K562 (cell line): ENCODE data around the gene CLCN1. TPM values are rescaled to one million over a fixed set of nuclear protein-coding genes. Genes with fewer than 3 reads are reported as not detected.
A peak's percentile ranks its signal among the peaks of the same experiment; 100 is the strongest.

Experiments
- ATAC-seq: fragments of 200-7000 bp; cut with Tn5 transposase; 3 replicates; pipeline ENCODE4 v1.9.1; 2020; ENCODE audit warnings: moderate library complexity
- BruUV-seq: library from RNA; stranded (reverse); fragments of 400-500 nt; replicated peaks from 2 replicates; lab custom pipeline; 2021; lab: Mats Ljungman, UMichigan
- CTCF ChIA-PET: fragments of 300-600 bp; formaldehyde crosslinking; extraction: SDS; loops from one replicate; lab custom pipeline; 2021; ENCODE audit warnings: low intra/inter-chr PET ratio; lab: Yijun Ruan, JAX
- POLR2A ChIA-PET: fragments of 300-600, 350-650 bp; sonication (Branson Sonifier 250); formaldehyde crosslinking; extraction: SDS; loops from one replicate; lab custom pipeline; 2021; ENCODE audit warnings: antibody characterized with exemption, inconsistent platforms; lab: Yijun Ruan, JAX
- DNase-seq, 4 experiments: peaks; one replicate each; pipeline versions ENCODE4 v3.0.0 to v3.0.0-alpha.2; 2011 to 2018; ENCODE audit warnings: low spot score in 3 of 4, mixed read lengths in 3 of 4; ENCODE audit errors: extremely low read depth in 1 of 4
- FAIRE-seq: peaks from 2 replicates; lab custom pipeline; 2011; peaks lifted over from hg19 to GRCh38; lab: Jason Lieb, UNC
- H2AFZ ChIP-seq: 2 replicates; pipeline ENCODE4 v1.6.0; 2011; ENCODE audit warnings: low read depth, low read length, control low read depth, inconsistent platforms
- H3K27ac ChIP-seq: fragments of 200-600 bp; 3 replicates; pipeline ENCODE4 v1.8.0; 2011; ENCODE audit warnings: low read depth, mild to moderate bottlenecking, control low read depth, inconsistent platforms, low read length, moderate library complexity, mixed read lengths; ENCODE audit errors: extremely low read depth
- H3K27me3 ChIP-seq, 2 experiments: fragments of 300-600 bp in 1 of 2; 2 replicates in 1 of 2; 3 replicates in 1 of 2; pipeline versions ENCODE4 v1.6.0 to v1.8.0; 2011; ENCODE audit warnings: inconsistent platforms in 2 of 2, low read length in 2 of 2, mild to moderate bottlenecking in 1 of 2, mixed read lengths in 1 of 2, moderate library complexity in 1 of 2; ENCODE audit not compliant: control insufficient read depth in 2 of 2, insufficient read depth in 2 of 2
- H3K36me3 ChIP-seq: fragments of 300-600 bp; 3 replicates; pipeline ENCODE4 v1.8.0; 2011; ENCODE audit warnings: mild to moderate bottlenecking, low read length, inconsistent platforms; ENCODE audit not compliant: control insufficient read depth, insufficient read depth
- H3K4me1 ChIP-seq, 2 experiments: fragments of 200-600 bp in 1 of 2; replicated peaks in 1 of 2; 2 replicates in 1 of 2; 3 replicates in 1 of 2; pipeline versions ENCODE4 v1.5.1 to v1.8.0; 2011; ENCODE audit warnings: inconsistent platforms in 2 of 2, low read length in 2 of 2, mild to moderate bottlenecking in 1 of 2, mixed read lengths in 1 of 2, moderate library complexity in 1 of 2; ENCODE audit not compliant: control insufficient read depth in 2 of 2, insufficient read depth in 2 of 2
- H3K4me2 ChIP-seq: 2 replicates; pipeline ENCODE4 v1.6.1; 2011; ENCODE audit warnings: low read length, control low read depth, inconsistent platforms, mixed read lengths; ENCODE audit not compliant: insufficient read depth
- H3K4me3 ChIP-seq: fragments of 200-600 bp; sonication (generic), shearing (Covaris generic); 2 replicates; pipeline ENCODE4 v1.5.1; 2016; ENCODE audit warnings: control low read depth, inconsistent platforms
- H3K79me2 ChIP-seq: fragments of 200-600 bp; 3 replicates; pipeline ENCODE4 v1.8.0; 2011; ENCODE audit warnings: low read length, inconsistent platforms; ENCODE audit not compliant: control insufficient read depth, insufficient read depth
- H3K9ac ChIP-seq, 2 experiments: 2 replicates each; pipeline versions ENCODE4 v1.6.0 to v1.6.1; 2011; ENCODE audit warnings: low read depth in 2 of 2, low read length in 2 of 2, control low read depth in 1 of 2, inconsistent platforms in 1 of 2, mild to moderate bottlenecking in 1 of 2, mixed read lengths in 1 of 2; ENCODE audit not compliant: insufficient read depth in 1 of 2
- H3K9me1 ChIP-seq: one replicate; pipeline ENCODE4 v1.6.0; 2011; ENCODE audit warnings: inconsistent platforms, mild to moderate bottlenecking, low read length, moderate library complexity; ENCODE audit not compliant: control insufficient read depth, insufficient read depth
- H3K9me3 ChIP-seq: replicated peaks from 2 replicates; pipeline ENCODE4 v1.5.1; 2011; ENCODE audit warnings: low read depth, low read length, inconsistent platforms; ENCODE audit not compliant: control insufficient read depth, insufficient read depth
- H4K20me1 ChIP-seq: replicated peaks from 2 replicates; pipeline ENCODE4 v1.6.1; 2011; ENCODE audit warnings: low read length, inconsistent platforms, mixed read lengths; ENCODE audit not compliant: control insufficient read depth, insufficient read depth
- CBFA2T2 ChIP-seq: fragments of 450-650 bp; conservative IDR thresholded peaks from 2 replicates; pipeline ENCODE4 v1.6.1; 2017; ENCODE audit warnings: mild to moderate bottlenecking
- CTBP1 ChIP-seq: fragments of 450-650 bp; IDR thresholded peaks from 2 replicates; pipeline ENCODE4 v1.6.1; 2016; ENCODE audit warnings: borderline replicate concordance
- FOSL1 ChIP-seq: fragments of 200-800 bp; sonication (Bioruptor generic); conservative IDR thresholded peaks from 2 replicates; pipeline ENCODE4 v1.6.1; 2016; ENCODE audit warnings: missing genetic modification characterization, missing compliant biosample characterization
- JUND ChIP-seq, 2 experiments: IDR thresholded peaks; 2 replicates in 1 of 2; 3 replicates in 1 of 2; pipeline ENCODE4 v1.6.1; 2011; ENCODE audit warnings: borderline replicate concordance in 2 of 2, low read depth in 2 of 2, low read length in 2 of 2, improper control_type of control experiment in 1 of 2, missing biosample characterization in 1 of 2, missing genetic modification characterization in 1 of 2, missing genetic modification reagents in 1 of 2
- MTA1 ChIP-seq: fragments of 450-650 bp; IDR thresholded peaks from 2 replicates; pipeline ENCODE4 v1.6.1; 2017; ENCODE audit warnings: borderline replicate concordance
- NBN ChIP-seq: fragments of 450-650 bp; IDR thresholded peaks from 2 replicates; pipeline ENCODE4 v1.6.1; 2016; ENCODE audit warnings: low read depth, mild to moderate bottlenecking
- RAD51 ChIP-seq: fragments of 450-650 bp; IDR thresholded peaks from 2 replicates; pipeline ENCODE4 v1.7.1; 2016; ENCODE audit warnings: low read depth, mild to moderate bottlenecking, borderline replicate concordance
- SMARCE1 ChIP-seq: fragments of 450-650 bp; IDR thresholded peaks from 2 replicates; pipeline ENCODE4 v1.7.1; 2016; ENCODE audit warnings: mild to moderate bottlenecking
- USF1 ChIP-seq: sonication (generic); formaldehyde crosslinking; IDR thresholded peaks from 2 replicates; pipeline ENCODE4 v1.9.0; 2022; ENCODE audit warnings: mild to moderate bottlenecking, missing genetic modification reagents
- USF2 ChIP-seq: sonication (generic); formaldehyde crosslinking; IDR thresholded peaks from 2 replicates; pipeline ENCODE4 v1.5.0; 2020; ENCODE audit warnings: missing genetic modification reagents
- XRCC5 ChIP-seq: fragments of 200-400 bp; formaldehyde crosslinking; IDR thresholded peaks from 2 replicates; pipeline ENCODE4 v1.6.1; 2017; ENCODE audit warnings: low read depth, mild to moderate bottlenecking, low read length
- YBX1 ChIP-seq: fragments of 450-650 bp; IDR thresholded peaks from 2 replicates; pipeline ENCODE4 v1.7.1; 2016; ENCODE audit warnings: mild to moderate bottlenecking
- ZNF589 ChIP-seq: fragments of 200-800 bp; sonication (Bioruptor generic); IDR thresholded peaks from 2 replicates; pipeline ENCODE4 v1.6.1; 2016; ENCODE audit warnings: low read depth, missing genetic modification characterization, missing compliant biosample characterization
- WGBS: fragments of 100-300 bp; shearing (Covaris generic); methylation state at CpG from one replicate; pipeline ENCODE4 v1.1.6; 2016; ENCODE audit warnings: low coverage, mixed read lengths; ENCODE audit not compliant: insufficient coverage; ENCODE audit errors: missing lambda C conversion rate; 5-methylcytosine and 5-hydroxymethylcytosine counted together
- in situ Hi-C: fragments of 300-500 bp; cut with MboI; formaldehyde crosslinking; loops from 4 replicates; pipeline ENCODE4 v1.15.0; 2018; ENCODE audit warnings: inconsistent platforms, mixed read lengths
- intact Hi-C: fragments of 100-400 bp; cut with micrococcal nuclease; formaldehyde crosslinking; loops from 2 replicates; pipeline ENCODE4 v1.14.2; 2022
- polyA plus RNA-seq, 8 experiments: library from polyadenylated mRNA; depleted of rRNA in 4 of 8; stranded (reverse) in 5 of 8; unstranded in 3 of 8; fragments of >200 nt; fragmentation: Nextera tagmentation in 2 of 8; fragmentation: Illumina TruSeq in 1 of 8; extraction: Ambion mirVana in 2 of 8; extraction: Trizol in 1 of 8; gene quantifications; 2 replicates each; pipeline versions ENCODE4 v1.2.1 to v1.2.3, GENCODE V29; 2011 to 2014; ENCODE audit warnings: inconsistent platforms in 1 of 8, missing spikeins in 1 of 8
- total RNA-seq, 7 experiments: library from RNA; depleted of rRNA in 6 of 7; stranded (reverse); fragments of >200 nt in 6 of 7; fragmentation: Illumina TruSeq in 2 of 7; extraction: Trizol in 2 of 7; gene quantifications; 2 replicates each; pipeline versions ENCODE4 v1.2.1 to v1.2.3, GENCODE V29; 2011 to 2021; ENCODE audit warnings: low replicate concordance in 1 of 7
- TF ChIP-seq, protein P1 (sequence below): fragments of 450-650 bp; formaldehyde crosslinking; IDR thresholded peaks from 2 replicates; pipeline ENCODE4 v1.4.0; 2020; ENCODE audit warnings: mild to moderate bottlenecking, mixed read lengths
- TF ChIP-seq, protein P2 (sequence below), 2 experiments: fragments of 450-650 bp in 1 of 2; sonication (generic) in 1 of 2; formaldehyde crosslinking in 1 of 2; IDR thresholded peaks in 1 of 2; conservative IDR thresholded peaks in 1 of 2; 2 replicates each; pipeline versions ENCODE4 v1.6.1 to v1.8.1; 2016 to 2023; ENCODE audit warnings: mild to moderate bottlenecking in 2 of 2, moderate library complexity in 2 of 2, inconsistent platforms in 1 of 2, missing genetic modification reagents in 1 of 2

CLCN1 gene
- total and polyA plus RNA-seq, 9 of the 15 experiments (the other 6 are each of a cell fraction or from before 2014, with no cell fraction given) = 0.01 to 0.11 (median 0.04) TPM; not detected in 4

GRCh38 chr7:143351060-143351459 lies 35.1 kb downstream of the CLCN1 start:
- no peak for FAIRE-seq

More at GRCh38 chr7:143351060-143351459, 35.1 kb downstream of the CLCN1 start:
- H3K4me3 ChIP-seq = no peak overlapping the region
- peaks cover 59 to 78% of the 10 kb centered on the region in 2 experiments for H3K27me3 ChIP-seq
- no peak overlapping the region for H3K4me2 ChIP-seq
- ATAC-seq (no peak), DNase-seq (peak in 2 of 4 experiments; percentile 45 to 47)
- no peaks in the 10 kb centered on the region for H4K20me1 ChIP-seq
- no peak overlapping the region for H2AFZ ChIP-seq
- no peaks in the 10 kb centered on the region for H3K79me2 ChIP-seq
- no peaks in the 10 kb centered on the region for H3K9me3 ChIP-seq
- intact Hi-C loops (no loop called here), in situ Hi-C loops (no loop called here)
- no peak overlapping the region for H3K27ac ChIP-seq
- H3K9ac ChIP-seq = no peak overlapping the region
- H3K4me1 ChIP-seq = peaks cover 0 to 3% of the 10 kb centered on the region in 2 experiments; a peak in 2 of 5 replicates
- no TSS peak for BruUV-seq
- POLR2A ChIA-PET = interaction anchor here (0.6 to 1.0 kb wide), 3 partner anchors 39 to 66 kb away, joined by 3 read pairs; no protein-coding TSS in a partner anchor
- no peaks in the 10 kb centered on the region for H3K9me1 ChIP-seq
- CTCF ChIA-PET = no interaction called here
- H3K36me3 ChIP-seq = no peaks in the 10 kb centered on the region
- TF ChIP-seq, protein P1, sequence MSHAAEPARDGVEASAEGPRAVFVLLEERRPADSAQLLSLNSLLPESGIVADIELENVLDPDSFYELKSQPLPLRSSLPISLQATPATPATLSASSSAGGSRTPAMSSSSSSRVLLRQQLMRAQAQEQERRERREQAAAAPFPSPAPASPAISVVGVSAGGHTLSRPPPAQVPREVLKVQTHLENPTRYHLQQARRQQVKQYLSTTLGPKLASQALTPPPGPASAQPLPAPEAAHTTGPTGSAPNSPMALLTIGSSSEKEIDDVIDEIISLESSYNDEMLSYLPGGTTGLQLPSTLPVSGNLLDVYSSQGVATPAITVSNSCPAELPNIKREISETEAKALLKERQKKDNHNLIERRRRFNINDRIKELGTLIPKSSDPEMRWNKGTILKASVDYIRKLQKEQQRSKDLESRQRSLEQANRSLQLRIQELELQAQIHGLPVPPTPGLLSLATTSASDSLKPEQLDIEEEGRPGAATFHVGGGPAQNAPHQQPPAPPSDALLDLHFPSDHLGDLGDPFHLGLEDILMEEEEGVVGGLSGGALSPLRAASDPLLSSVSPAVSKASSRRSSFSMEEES (CRISPR knock-in tag) = peak; percentile 30; the same call in 1 of the 2 replicates
- TF ChIP-seq NBN (no peak), CTBP1 (0 out of 2 replicates have a peak, but pooled peaks have one; percentile 15), USF2 (CRISPR knock-in tag) (peak; percentile 80), FOSL1 (peak; percentile 68), ZNF589 (CRISPR knock-in tag) (no peak), MTA1 (no peak), YBX1 (no peak), CBFA2T2 (0 out of 2 replicates have a peak, but pooled peaks have one; percentile 28), SMARCE1 (0 out of 2 replicates have a peak, but pooled peaks have one; percentile 23), JUND (IDR thresholded peaks at IDR 0.05; ENCODE audit: borderline replicate concordance, low read depth, low read length) (peak; percentile 54; the same call in 1 of the 2 replicates), JUND (tag; IDR thresholded peaks at IDR 0.05; ENCODE audit: borderline replicate concordance, low read depth, low read length) (no peak; the same call in 2 of the 3 replicates), XRCC5 (no peak), RAD51 (peak; percentile 64; the same call in 1 of the 2 replicates), USF1 (CRISPR knock-in tag) (peak; percentile 71)
- TF ChIP-seq, protein P2, sequence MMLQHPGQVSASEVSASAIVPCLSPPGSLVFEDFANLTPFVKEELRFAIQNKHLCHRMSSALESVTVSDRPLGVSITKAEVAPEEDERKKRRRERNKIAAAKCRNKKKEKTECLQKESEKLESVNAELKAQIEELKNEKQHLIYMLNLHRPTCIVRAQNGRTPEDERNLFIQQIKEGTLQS (IDR thresholded peaks at IDR 0.05) = peak; percentile 28; the same call in 1 of the 2 replicates
- TF ChIP-seq, protein P2 (CRISPR knock-in tag; conservative IDR thresholded peaks at IDR 0.05) = no peak
- 3% methylated on average over 5 of the region's 5 CpGs for WGBS
